ENCODE results near the gene PAXIP1. TPM values are rescaled to one million over a fixed set of nuclear protein-coding genes. Genes with fewer than 3 reads are reported as not detected.

Gene PAXIP1
- total and polyA plus RNA-seq, 2 donors (not counting 3 experiments of a cell fraction or from before 2014, with no cell fraction given) = 10.0 to 15.8 TPM

DNA sequence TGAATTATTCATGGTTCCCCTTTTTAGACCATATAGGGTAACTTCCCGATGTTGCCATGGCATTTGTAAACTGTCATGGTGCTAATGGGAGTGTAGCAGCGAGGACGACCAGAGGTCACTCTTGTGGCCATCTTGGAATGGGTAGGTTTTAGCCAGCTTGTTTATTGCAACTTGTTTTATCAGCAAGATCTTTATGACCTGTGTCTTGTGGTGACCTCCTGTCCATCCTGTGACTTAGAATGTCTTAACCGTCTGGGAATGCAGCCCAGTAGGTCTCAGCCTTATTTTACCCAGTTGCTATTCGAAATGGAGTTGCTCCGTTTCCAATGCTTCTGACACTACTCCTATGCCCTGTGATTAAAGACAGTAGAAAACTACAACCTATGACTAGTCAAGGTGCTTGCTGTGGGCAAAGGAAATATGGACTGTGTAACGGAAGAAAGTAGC is 18.8 kb upstream of the PAXIP1 start:
- H3K4me2 ChIP-seq (ENCODE audit: insufficient read depth, low read length) = no peak overlapping the region
- no peaks in the 10 kb centered on the region for H3K27me3 ChIP-seq (ENCODE audit: control insufficient read depth in 2 of 2, insufficient read depth in 2 of 2, low read length in 2 of 2)
- no peaks in the 10 kb centered on the region for H3K79me2 ChIP-seq (ENCODE audit: control insufficient read depth, insufficient read depth, low read length)
- no peaks in the 10 kb centered on the region for H3K9me3 ChIP-seq (replicated peaks; ENCODE audit: control insufficient read depth, insufficient read depth, low read length)
- no peaks in the 10 kb centered on the region for H3K9me1 ChIP-seq (replicated peaks; ENCODE audit: control insufficient read depth, extremely low read depth, insufficient read depth, low read length)
- H3K9ac ChIP-seq (replicated peaks; ENCODE audit: extremely low read depth, insufficient read depth, low read length) = no peak overlapping the region
- no peak for DNase-seq (ENCODE audit: low read depth, low spot score)
- dilution Hi-C loops (cut with MboI; ENCODE audit: extremely low pct_ligation_motif_present, low sequenced_read_pairs) (no loop called here), intact Hi-C loops (cut with micrococcal nuclease) (no loop called here)
- H3K36me3 ChIP-seq (ENCODE audit: control insufficient read depth in 2 of 2, extremely low read depth in 1 of 2, insufficient read depth in 2 of 2, low read length in 2 of 2) = no peaks in the 10 kb centered on the region
- H2AFZ ChIP-seq (ENCODE audit: low read depth, low read length) = no peak overlapping the region
- H3K4me3 ChIP-seq (replicated peaks in 1 of 3; ENCODE audit: insufficient read depth in 1 of 3, low read depth in 1 of 3, low read length in 3 of 3) = no peak overlapping the region
- TF ChIP-seq, protein P1, sequence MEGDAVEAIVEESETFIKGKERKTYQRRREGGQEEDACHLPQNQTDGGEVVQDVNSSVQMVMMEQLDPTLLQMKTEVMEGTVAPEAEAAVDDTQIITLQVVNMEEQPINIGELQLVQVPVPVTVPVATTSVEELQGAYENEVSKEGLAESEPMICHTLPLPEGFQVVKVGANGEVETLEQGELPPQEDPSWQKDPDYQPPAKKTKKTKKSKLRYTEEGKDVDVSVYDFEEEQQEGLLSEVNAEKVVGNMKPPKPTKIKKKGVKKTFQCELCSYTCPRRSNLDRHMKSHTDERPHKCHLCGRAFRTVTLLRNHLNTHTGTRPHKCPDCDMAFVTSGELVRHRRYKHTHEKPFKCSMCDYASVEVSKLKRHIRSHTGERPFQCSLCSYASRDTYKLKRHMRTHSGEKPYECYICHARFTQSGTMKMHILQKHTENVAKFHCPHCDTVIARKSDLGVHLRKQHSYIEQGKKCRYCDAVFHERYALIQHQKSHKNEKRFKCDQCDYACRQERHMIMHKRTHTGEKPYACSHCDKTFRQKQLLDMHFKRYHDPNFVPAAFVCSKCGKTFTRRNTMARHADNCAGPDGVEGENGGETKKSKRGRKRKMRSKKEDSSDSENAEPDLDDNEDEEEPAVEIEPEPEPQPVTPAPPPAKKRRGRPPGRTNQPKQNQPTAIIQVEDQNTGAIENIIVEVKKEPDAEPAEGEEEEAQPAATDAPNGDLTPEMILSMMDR (IDR thresholded peaks at IDR 0.05; ENCODE audit: extremely low read depth in 1 of 2, insufficient read depth in 1 of 2, low read depth in 1 of 2, low read length in 2 of 2) = no peak
- TF ChIP-seq MYC (IDR thresholded peaks at IDR 0.05; ENCODE audit: low read depth, low read length) (no peak), POLR2AphosphoS5 (IDR thresholded peaks at IDR 0.05; ENCODE audit: insufficient read depth, low read depth, low read length) (no peak), GATA2 (IDR thresholded peaks at IDR 0.05; ENCODE audit: insufficient read depth, insufficient read length, low read depth, low read length) (no peak)
- no peak for FAIRE-seq
- ChIA-PET CTCF (interaction anchor here (2.8 kb wide), 1 partner anchor 11 kb away, joined by 11 read pairs; no protein-coding TSS in a partner anchor), POLR2A (no interaction called here)
- no TSS peak for BruUV-seq (replicated peaks)
- no peaks in the 10 kb centered on the region for H4K20me1 ChIP-seq (replicated peaks; ENCODE audit: control insufficient read depth, extremely low read depth, insufficient read depth, low read length)
- H3K27ac ChIP-seq (ENCODE audit: insufficient read depth, low read depth, low read length) = no peak overlapping the region
- no peaks in the 10 kb centered on the region for H3K4me1 ChIP-seq (ENCODE audit: control insufficient read depth, extremely low read depth, insufficient read depth, low read length)

DNA sequence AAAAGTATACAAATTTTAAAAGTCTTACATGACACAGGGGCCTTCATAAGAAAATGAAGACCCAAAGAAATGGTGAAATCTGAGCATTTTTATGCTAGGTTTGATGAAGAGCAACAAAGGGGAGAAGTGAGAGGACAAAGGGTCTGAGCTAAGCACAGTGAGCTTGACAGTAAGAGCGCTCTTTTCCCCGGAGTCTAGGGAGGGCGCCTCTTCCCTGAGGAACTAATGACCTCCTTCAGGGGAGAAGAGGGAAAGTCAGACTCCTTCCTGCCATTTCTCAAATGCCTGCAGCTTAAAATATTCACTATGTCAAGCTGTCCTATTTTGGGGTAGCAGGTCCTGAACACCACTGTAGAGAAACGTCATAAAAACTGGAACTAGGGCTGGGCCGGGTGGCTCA is 18.1 kb upstream of the PAXIP1 start:
- Histone ChIP-seq H3K4me2 (ENCODE audit: insufficient read depth, low read length) (no peak overlapping the region), H3K4me3 (replicated peaks in 1 of 3; ENCODE audit: insufficient read depth in 1 of 3, low read depth in 1 of 3, low read length in 3 of 3) (no peak overlapping the region), H3K36me3 (ENCODE audit: control insufficient read depth in 2 of 2, extremely low read depth in 1 of 2, insufficient read depth in 2 of 2, low read length in 2 of 2) (no peaks in the 10 kb centered on the region), H3K27ac (ENCODE audit: insufficient read depth, low read depth, low read length) (no peak overlapping the region), H3K79me2 (ENCODE audit: control insufficient read depth, insufficient read depth, low read length) (no peaks in the 10 kb centered on the region), H4K20me1 (replicated peaks; ENCODE audit: control insufficient read depth, extremely low read depth, insufficient read depth, low read length) (no peaks in the 10 kb centered on the region), H3K4me1 (ENCODE audit: control insufficient read depth, extremely low read depth, insufficient read depth, low read length) (no peaks in the 10 kb centered on the region), H3K9me3 (replicated peaks; ENCODE audit: control insufficient read depth, insufficient read depth, low read length) (no peaks in the 10 kb centered on the region), H3K9me1 (replicated peaks; ENCODE audit: control insufficient read depth, extremely low read depth, insufficient read depth, low read length) (no peaks in the 10 kb centered on the region), H3K27me3 (ENCODE audit: control insufficient read depth in 2 of 2, insufficient read depth in 2 of 2, low read length in 2 of 2) (no peaks in the 10 kb centered on the region), H2AFZ (ENCODE audit: low read depth, low read length) (no peak overlapping the region), H3K9ac (replicated peaks; ENCODE audit: extremely low read depth, insufficient read depth, low read length) (no peak overlapping the region)
- intact Hi-C loops (cut with micrococcal nuclease) (no loop called here), dilution Hi-C loops (cut with MboI; ENCODE audit: extremely low pct_ligation_motif_present, low sequenced_read_pairs) (no loop called here)
- no peak for TF ChIP-seq POLR2A (IDR thresholded peaks at IDR 0.05; ENCODE audit: low read depth, low read length)
- TF ChIP-seq POLR2AphosphoS5 (IDR thresholded peaks at IDR 0.05; ENCODE audit: insufficient read depth, low read depth, low read length) = no peak
- TF ChIP-seq, protein P1 (IDR thresholded peaks at IDR 0.05; ENCODE audit: extremely low read depth in 1 of 2, insufficient read depth in 1 of 2, low read depth in 1 of 2, low read length in 2 of 2) = no peak
- TF ChIP-seq MYC (IDR thresholded peaks at IDR 0.05; ENCODE audit: low read depth, low read length) = no peak
- no peak for TF ChIP-seq JUN (IDR thresholded peaks at IDR 0.05; ENCODE audit: borderline replicate concordance, insufficient read depth, insufficient read length, low read depth)
- TF ChIP-seq FOS (IDR thresholded peaks at IDR 0.05; ENCODE audit: borderline replicate concordance, insufficient read depth, low read length) = no peak
- TF ChIP-seq GATA2 (IDR thresholded peaks at IDR 0.05; ENCODE audit: insufficient read depth, insufficient read length, low read depth, low read length) = no peak
- TF ChIP-seq, protein P2, sequence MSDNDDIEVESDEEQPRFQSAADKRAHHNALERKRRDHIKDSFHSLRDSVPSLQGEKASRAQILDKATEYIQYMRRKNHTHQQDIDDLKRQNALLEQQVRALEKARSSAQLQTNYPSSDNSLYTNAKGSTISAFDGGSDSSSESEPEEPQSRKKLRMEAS (IDR thresholded peaks at IDR 0.05; ENCODE audit: insufficient read depth, insufficient read length) = no peak
- TF ChIP-seq EZH2 (IDR thresholded peaks at IDR 0.05; ENCODE audit: borderline replicate concordance, low read depth, low read length, severe bottlenecking) = no peak
- ChIA-PET CTCF (interaction anchor here (1.1 to 2.8 kb wide), 2 partner anchors 10 to 12 kb away, joined by 3 to 11 read pairs; no protein-coding TSS in a partner anchor), POLR2A (no interaction called here)
- BruUV-seq (replicated peaks) = no TSS peak
- DNase-seq (ENCODE audit: low read depth, low spot score) (no peak), FAIRE-seq (no peak)
